Mucosa of gallbladder (tissue), 1 donor: ENCODE data around the gene PLEKHA1. TPM values are rescaled to one million over a fixed set of nuclear protein-coding genes. Genes with fewer than 3 reads are reported as not detected.

Experiments used
- DNase-seq: peaks from one replicate; pipeline ENCODE4 v3.0.0-alpha.2; 2020; ENCODE audit warnings: low spot score
- total RNA-seq: library from RNA; stranded (reverse); gene quantifications from one replicate; pipeline ENCODE4 v1.2.1, GENCODE V29; 2021
- donor health status: DM: no; HTN: no; CAD: no.

PLEKHA1 gene
- 54.8 TPM for total RNA-seq

DNA sequence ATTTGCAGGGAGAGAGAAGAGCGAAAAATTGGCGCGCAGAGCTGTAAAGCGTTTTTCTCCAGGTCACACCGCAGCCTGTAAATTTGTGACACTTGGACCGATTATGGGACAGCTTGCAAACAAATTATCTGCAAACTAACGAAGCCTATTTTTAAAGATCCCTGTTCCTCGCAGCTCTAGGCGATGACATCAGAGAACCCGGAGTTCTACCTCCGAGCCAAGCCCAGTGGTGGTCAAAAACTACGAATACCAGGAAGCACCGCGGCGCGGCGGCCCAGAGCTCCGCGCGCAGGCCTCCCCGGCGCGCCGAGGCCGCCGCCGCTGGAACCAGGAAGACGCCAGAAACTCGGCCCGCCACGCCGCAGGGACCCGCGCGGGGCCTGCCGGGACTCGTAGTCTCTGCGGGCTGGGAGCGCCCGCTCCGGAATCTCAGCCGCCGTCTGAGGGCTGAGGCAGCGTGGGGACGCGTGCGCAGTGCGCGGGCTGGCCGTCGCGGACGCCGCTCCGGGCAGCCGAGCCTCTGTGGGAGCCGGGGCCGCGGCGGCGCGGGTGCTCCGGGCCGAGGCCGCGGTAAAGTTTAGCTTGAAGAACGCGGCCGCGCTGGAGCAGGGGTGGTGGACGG lies at the start of gene PLEKHA1:
Gene PLEKHA1 (plus strand): TSS at position 472 of the 622 bp plus-strand sequence. CDS start 18,493 bp downstream, outside the sequence.
- peak; percentile 97 for DNase-seq

DNA sequence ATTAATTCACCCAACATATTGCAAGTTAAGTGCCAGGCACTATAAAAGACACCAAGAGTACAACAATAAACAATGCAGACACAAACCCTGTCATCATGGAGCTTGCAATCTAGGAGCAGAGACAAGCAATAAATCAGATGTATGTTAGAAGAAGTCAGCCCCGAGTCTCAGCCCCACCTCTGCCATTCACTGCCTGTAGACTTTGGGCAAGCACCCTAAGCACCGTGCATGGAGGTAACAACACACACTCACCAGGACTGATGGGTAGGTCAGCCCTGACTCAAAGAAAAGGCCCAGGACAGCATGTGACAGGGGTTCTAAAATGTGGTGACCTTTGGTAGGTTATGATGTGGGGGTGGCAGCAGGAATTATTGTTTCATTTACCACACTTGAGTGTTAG lies 49.3 kb upstream of the PLEKHA1 start:
- no peak for DNase-seq

DNA sequence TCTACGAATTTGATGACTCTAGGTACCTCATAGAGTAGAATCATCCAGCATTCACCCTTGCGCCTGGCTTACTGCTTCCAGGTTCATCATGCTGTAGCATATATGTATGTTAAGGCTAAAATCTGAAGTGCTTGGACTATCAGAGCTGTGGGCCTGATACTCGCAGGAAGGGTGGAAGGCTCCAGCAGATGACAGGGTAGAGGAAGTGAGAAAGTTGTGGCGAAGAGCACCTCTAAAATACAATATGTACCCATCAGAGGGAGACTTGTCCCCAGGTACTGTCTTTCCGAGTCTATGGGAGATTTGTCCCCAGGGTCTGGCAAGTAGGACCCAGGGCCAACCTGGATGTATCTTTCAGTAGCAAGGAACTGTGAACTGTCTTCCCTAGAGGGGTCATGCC lies 48.1 kb upstream of the PLEKHA1 start:
- no peak for DNase-seq

DNA sequence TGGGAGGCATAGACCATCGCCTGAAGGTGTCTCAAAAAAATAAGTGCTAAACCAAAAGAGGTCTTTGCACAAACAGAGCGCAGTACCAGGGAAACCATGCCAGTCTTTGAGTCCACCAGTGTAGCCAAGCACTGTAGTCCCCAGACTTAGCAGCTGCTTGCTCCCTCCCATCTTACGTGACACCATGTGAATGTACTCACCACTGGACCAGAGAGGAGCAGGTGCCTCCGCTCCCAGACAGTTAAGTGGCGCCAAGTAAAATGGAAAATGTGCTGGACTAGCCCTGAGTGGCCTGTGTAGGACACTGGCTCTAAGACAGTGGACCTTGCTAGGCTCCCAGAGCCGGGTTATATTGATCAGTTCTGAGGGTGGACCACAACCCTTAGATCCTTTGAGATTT lies 47.7 kb upstream of the PLEKHA1 start:
- DNase-seq: no peak

DNA sequence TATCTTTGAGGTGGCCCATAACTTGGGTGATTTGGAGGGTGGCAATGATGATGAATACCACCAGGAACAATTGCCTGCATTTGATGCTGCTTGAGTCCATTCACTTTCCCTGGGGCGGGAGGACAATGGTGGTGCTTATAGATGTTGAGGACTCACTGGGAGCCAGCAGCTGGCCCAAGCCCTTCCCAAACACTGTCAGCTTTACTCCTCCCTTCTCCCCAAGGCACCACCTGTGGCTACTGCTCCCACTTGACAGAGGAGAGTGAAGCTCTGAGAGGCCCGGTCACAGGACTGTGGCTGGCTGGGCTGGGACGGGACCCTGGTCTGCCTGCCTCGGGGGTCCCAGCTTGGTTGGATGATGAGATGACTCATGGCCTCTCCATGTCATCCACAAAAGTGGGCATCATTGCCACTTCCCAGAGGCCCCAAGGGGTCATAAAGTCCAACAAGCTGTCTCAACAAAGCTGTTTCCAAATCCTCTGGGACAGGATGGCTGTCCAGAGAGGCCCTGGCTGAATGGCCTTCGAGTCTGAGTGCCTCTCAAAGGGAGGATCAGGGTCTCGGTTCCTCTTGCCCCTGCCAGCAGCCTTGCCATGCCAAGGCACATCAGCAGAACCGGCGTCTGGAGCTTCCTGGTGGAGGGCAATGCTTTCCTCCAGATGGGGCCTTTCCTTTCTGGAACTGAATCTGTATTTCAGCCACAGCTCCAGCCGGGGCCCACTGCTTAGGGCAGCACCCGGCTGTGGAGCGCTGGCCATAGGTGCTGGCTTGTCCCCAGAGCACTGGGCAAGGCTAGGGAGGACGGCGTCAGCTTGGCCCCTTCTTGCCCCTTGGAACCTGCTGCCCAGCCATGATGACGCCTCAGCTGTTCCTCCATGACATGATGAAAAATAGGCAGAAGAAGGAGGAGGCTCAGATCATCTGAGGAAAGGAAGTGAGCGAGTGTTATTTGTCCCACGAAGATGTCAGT lies 47.0 kb upstream of the PLEKHA1 start:
- DNase-seq: no peak

DNA sequence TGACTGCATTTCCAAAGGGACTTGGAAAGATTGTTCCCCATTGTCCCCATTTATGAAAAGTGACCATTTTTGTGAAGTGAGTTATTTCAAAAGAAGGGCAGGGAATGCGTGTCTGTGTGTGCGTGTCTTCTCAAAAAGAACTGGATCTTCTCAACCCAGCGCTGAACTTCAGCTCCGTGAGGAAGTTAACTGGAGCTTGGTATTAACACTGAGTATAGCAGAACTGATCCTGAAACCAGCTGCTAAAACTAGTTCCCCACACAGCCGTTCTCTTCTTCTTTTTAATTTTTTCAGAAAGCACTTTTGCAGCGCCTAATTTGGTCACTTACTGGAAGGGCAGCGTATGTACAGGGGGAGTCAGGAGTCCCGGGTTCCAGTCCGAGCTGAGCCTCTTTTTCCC lies 45.8 kb upstream of the PLEKHA1 start:
- no peak for DNase-seq

DNA sequence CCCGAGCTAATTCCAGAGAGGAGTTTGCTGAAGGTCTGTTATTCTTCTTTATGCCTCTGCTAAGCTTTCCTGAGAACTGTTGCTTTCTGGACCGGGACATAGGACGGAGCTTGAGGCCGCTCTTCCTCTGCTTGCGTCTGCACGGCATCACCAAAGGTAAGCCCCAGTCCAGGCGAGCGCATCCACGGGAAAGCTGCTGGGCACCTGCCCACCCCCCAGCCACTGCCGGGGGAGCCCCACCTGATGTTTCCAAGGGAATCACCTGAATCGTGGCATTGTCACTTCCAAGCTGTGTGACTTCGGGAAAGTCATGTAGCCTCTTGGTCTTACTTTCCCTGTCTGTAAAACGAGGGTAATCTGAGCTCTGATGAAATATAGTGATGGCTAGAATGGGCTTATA lies 45.1 kb upstream of the PLEKHA1 start:
- DNase-seq: no peak

DNA sequence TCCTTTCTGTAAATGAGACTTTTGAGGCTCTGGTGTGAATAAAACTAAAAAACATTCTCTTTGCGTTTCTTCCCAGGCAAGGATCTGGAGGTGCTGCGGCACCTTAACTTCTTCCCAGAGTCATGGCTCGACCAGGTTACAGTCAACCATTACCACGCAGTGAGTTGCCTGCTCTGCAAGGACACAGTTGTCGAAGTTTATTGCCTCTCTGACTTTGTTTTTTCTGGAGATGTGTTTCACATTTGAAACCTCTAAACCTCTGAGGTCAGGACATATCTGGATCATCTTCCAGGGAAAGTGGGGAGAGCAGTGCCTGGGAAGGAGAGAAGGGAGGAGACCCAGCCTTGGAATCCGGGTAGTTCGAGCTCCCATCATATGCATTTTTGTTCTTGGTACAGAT lies 43.4 kb upstream of the PLEKHA1 start:
- no peak for DNase-seq

DNA sequence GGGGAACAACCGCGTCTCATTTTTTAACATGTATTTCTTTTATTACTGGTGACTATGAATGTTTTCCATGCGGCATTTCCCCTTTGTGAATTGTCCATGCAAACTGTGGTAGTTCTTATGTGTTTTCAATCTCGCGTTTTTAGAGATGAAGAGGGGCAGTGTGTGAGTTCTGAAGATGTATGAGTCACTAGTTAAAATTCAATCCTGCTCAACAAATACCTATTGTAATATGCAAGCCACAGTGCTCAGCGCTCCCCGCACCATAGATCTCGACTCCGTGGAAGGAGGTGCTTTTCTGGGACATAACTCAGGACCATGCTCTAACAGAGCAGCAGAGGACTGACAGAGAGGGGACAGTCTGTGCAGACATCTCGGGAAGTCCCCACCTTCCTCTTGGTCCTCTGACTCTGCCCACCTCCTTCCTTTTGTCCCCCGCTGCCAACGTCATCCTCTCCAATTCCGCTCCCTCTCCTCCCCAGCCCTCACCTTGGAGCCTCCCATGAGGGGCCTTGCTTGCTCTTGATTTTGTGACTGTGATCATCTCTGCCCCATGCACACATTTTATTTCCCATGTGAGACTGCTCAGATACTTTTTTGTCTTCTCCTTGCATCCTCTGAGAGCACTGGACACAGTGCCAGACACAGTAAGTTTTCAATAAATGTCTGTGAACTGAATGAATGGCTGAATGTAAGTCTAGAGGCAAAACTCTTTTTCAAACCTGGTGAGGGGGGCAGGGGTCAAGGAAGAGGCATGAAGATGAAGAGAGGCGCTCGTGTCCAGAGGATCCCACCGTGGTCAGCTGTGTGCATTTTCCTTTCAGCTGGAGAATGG lies 42.7 kb upstream of the PLEKHA1 start:
- DNase-seq: no peak

DNA sequence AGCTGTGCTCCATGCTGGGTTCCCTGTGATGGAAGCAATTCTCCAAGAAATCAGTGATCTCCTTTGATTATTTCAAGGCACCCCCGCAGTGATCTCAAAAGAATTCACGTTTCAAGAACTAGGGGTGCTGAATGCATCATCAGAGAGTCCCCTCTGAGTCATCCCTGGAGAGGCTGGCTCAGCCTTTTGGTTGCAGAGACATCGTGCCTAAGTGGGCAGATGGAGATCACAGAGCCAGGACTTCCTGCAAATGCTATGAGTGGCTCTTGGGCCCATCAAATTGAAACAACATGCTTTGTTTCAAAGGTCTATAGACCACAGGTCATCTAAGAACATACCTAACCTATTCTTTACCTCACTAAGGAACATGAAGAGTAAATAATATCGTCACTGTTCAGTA lies 41.5 kb upstream of the PLEKHA1 start:
- DNase-seq: no peak

DNA sequence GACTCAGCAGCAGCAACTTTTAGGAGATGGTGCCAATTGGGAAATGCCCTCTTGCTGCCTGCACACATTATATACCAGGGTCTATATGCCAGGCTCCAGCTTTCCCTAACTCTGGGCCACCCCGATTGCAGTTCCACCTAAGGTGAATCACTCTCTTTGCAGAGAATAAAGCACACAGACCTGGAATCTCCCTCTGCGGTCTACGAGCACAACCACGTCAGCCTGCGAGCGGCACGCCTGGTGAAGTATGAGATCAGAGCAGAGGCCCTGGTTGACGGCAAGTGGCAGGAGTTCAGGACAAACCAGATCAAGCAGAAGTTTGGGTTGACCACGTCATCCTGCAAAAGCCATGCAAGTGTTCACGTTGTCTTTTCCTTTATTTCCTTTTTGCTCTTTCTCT lies 38.2 kb upstream of the PLEKHA1 start:
- no peak for DNase-seq

DNA sequence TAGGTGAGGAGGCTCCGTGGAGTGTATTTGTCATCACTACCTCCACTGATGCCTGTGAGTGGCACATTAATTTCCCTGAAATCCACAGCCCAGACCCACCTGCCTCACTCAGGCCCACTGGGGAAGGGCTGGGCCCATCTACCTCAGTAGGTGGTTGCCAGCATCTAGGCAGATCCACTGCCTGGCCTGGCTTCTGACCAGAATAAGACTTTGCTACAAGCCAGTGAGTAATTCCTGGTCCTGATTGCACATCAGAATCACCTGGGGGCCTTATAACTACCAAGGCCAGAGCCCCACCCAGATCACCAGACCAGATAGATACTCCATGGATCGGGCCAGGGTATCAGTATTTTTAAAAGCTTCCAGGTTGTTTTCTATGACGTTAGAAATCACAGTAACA lies 37.5 kb upstream of the PLEKHA1 start:
- DNase-seq: no peak

DNA sequence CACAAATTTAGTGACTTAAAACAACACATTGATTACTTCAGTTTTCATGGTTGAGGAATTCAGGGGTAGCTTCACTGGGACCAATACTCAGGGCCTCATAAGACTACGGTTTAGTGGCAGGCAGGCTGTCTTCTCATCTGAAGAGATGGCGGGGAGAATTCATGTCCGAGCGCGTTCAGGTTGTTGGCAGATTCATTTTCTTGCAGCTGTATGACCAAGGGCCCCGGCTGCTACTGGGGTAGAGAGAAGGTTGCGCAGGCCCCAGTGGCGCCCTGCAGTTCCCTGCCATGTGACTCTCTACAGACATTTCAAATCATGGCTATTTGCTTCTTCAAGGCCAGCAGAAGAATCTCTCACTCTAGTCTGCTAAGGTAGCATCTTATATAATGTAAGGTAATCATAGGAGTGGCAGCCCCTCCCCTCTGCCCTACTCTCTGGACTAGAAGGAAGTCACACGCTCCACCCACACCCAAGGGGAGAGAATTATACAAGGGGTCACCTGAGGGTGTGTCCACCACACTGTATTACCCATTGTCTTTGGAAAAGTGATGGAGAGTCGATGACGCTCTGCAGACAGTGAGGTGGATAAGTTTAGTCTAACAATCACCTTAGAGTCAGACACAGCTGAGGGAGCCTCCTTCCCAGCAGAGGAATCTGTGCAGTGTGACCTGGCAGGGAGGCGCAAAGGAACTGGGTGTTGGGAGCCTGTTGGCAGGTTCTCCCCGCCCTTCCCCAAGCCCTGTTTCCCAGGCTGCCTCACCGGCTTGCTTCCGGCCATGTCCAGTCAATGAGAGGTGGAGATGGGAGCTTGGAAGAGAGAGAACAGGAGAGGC lies 35.7 kb upstream of the PLEKHA1 start:
- DNase-seq: peak; percentile 62

DNA sequence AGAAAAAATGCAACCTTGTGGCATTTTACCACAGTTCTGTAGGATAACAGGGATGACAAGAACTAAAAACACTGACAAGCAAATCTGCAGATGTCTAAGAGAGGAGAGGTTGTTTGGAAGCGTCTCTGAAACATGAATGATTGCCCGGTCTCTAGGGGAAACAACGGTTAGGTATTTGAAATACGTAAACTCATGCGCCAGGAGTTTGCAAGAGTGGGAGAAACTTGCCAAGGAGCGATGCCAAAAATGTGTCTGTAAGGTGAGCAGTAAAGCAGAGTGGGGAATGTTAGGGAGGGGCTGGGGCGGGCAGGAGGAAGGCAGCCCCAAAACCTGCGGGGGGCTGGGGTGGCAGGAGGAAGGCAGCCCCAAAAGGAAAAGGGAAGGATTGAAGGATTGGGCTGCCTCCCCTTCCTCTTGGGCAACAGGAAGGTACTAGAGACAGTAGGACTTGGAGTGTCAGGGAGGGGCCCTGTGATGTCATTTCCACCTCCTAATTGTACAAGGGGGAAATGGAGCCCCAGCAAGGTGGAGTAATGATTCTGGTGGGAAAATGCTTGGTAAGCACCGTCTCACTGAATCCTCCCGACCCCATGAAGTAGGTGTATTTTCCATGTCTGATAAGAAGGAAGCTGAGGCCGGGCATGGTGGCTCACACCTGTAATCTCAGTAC lies 33.2 kb upstream of the PLEKHA1 start:
- DNase-seq: no peak

DNA sequence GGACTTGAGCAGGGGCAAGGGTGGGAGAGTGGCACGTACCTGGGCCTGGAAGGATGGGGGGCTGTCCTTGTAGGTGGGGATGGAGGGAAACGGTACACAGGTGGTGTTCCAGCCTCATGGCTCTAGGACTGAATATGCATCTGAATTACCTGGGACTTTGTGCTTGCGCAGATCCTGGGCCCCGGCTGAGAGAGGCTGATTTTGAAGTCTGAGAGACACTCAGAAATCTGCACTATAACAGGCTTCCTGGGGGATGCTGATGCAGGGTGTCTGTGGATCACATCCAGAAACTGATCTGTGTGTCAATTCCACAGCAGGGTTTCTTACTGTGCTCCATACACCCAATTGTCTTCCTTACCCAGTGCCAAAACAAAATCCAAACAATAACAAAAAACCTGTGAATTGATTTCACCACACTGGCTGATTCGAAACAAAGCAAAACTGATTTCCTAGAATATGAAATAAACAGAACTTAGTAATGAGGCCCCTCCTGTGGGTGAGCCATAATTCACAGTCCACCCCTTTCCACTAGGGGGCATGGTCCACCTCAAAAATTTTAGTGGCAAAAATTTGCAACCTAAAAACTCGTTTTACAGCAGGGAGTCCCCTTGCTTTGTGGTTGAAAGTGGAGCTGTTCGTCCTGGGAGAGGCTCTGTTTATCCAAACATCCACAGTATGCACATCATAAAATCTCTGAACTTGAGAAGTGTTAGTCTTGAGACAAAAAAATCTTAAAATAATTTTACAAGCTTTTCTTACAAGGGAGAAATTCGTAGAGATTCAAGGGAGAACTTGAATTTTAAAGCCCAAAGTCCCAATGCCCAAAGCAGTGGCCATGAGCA lies 32.0 kb upstream of the PLEKHA1 start:
- DNase-seq: peak; percentile 52

DNA sequence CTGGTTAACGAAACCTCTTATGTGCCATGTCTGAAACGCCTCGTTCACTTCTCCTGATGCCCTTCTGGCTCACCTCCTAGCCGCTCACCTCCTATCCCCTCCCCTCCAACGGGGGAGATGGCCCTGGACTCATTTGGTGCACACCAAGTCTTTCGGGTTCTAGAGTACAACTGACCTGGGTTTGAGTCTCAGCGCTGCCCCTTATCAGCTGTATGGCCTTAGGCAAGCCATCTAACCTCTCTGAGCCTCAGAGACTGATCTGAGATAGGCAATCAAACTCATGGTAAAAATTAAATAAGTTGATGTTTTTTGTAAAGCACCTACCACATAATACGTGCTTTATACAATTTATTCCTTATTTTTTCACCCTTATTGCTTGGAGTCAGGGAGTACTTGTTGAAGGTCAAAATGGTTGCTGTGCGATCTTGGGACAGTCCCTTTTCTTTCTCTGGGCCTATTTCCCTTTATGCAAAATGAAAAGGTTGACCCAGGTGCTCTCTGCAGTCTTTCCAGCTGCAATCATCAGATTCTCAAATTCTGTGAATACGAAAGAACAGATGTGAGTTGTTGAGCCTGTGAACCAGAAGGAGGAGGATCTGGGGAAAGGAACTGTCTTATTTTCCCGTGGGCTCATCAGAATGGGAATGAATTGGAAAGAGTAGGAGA lies 31.2 kb upstream of the PLEKHA1 start:
- DNase-seq: no peak

DNA sequence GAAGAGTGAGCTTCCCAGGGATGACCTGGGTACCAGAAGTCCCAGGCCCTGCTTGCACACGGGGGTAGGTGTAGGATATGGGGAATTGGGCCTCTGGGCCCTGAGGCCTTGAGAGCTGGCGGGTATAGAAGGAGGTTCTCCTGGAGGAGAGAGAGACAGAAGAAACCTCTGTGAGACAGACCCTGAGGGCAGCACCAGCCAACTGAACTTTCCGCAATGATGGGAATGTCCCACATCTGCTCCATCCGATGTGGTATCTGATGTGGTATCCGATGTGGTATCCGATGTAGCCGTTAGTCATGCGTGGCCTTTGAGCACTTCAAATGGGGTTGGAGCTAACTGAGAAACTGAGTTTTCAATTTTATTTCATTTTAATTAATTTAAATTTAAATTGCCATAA lies 30.6 kb upstream of the PLEKHA1 start:
- no peak for DNase-seq

DNA sequence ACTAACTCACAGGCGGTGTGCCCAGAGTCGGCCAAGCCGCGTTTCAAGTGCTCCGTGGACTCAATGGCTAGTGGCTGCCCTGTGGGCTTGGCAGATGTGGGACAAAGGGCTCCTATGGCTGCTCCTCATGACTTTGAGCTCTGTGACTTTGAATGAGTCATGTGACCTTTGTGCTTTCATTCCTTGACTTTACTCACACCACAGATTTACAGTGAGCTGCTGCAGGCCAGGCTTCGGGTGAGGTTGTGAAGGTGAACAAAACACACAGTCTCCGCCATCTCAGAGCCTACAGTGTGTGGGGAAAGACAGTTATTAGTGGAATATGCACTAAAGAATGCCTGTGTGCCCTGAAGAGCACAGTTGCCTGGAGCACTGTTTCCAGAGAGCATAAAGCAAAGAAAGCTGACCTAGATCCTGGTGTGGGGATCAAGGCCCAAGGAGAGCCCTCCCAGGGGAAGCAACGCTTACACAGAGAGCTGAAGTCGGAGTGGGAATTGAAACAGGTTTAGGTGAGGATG lies 29.7 kb upstream of the PLEKHA1 start:
- DNase-seq: peak; percentile 54

DNA sequence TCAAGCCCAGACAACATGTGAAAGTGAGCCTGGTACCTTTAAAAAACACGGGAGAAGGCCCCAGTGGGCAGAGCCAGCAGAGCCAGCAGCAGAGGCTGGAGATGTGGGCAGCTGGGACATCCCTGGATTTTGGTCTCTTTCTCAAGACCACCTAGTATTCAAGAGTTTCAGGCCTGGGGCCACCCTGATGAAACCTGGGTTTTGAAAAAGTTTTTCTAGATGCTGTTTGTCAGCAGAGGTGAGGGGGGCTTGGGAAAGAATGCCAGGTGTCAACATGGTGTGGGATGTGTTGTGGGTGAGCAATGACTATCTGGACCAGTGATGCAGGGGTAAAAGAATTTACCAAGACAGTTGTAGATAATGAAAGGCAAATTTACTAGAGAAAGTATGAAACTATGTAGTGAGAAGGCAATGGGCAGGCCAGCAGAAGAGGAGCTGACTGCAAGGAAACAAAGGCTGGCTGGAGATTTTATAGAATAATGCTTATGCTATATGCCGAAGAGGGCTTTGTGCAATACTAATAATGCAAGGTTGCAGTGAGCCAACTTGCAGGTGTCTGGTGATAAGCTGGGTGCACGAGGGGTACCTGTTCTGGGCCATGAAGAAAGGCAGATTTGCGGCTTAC lies 28.1 kb upstream of the PLEKHA1 start:
- DNase-seq: no peak
